Loucy (cell line): ENCODE measurements around the gene ITCH.

ENCODE experiments used
- H2AFZ ChIP-seq: fragments of 200-600 bp; sonication (generic); 2 replicates; pipeline ENCODE4 v1.6.0; 2016; ENCODE audit warnings: antibody characterized with exemption, mild to moderate bottlenecking, low read length, moderate library complexity
- H3F3A ChIP-seq: fragments of 200-600 bp; 2 replicates; pipeline ENCODE4 v1.6.0; 2016; ENCODE audit warnings: antibody characterized with exemption, low read depth, mild to moderate bottlenecking
- H3K27me3 ChIP-seq: fragments of 200-600 bp; sonication (generic); 2 replicates; pipeline ENCODE4 v1.6.1; 2014; ENCODE audit warnings: low read length, mild to moderate bottlenecking; ENCODE audit not compliant: insufficient read depth, poor library complexity, severe bottlenecking
- H3K36me3 ChIP-seq: fragments of 200-600 bp; sonication (generic); 2 replicates; pipeline ENCODE4 v1.6.1; 2016; ENCODE audit warnings: low read length; ENCODE audit not compliant: insufficient read depth
- H3K4me1 ChIP-seq: fragments of 200-600 bp; sonication (generic); 2 replicates; pipeline ENCODE4 v1.5.1; 2014; ENCODE audit warnings: low read length, mild to moderate bottlenecking; ENCODE audit not compliant: insufficient read depth, poor library complexity, severe bottlenecking
- H3K4me2 ChIP-seq: fragments of 200-600 bp; sonication (generic); 2 replicates; pipeline ENCODE4 v1.6.0; 2014; ENCODE audit warnings: antibody characterized with exemption, low read length, low read depth, mild to moderate bottlenecking; ENCODE audit not compliant: poor library complexity, severe bottlenecking
- H3K4me3 ChIP-seq: fragments of 200-600 bp; sonication (generic); 2 replicates; pipeline ENCODE4 v1.5.1; 2014; ENCODE audit warnings: low read length, mild to moderate bottlenecking, mixed read lengths; ENCODE audit not compliant: poor library complexity, severe bottlenecking
- H3K79me2 ChIP-seq: fragments of 200-600 bp; sonication (generic); 2 replicates; pipeline ENCODE4 v1.6.1; 2014; ENCODE audit warnings: low read length; ENCODE audit not compliant: insufficient read depth
- H3K9ac ChIP-seq: fragments of 200-600 bp; sonication (generic); 2 replicates; pipeline ENCODE4 v1.6.0; 2014; ENCODE audit warnings: mild to moderate bottlenecking, low read depth, low read length, moderate library complexity; ENCODE audit not compliant: poor library complexity, severe bottlenecking
- H3K9me2 ChIP-seq: fragments of 200-600 bp; sonication (generic); replicated peaks from 2 replicates; pipeline ENCODE4 v1.6.1; 2016; ENCODE audit warnings: low read depth, low read length, mixed read lengths
- H3K9me3 ChIP-seq: fragments of 200-600 bp; sonication (generic); 2 replicates; pipeline ENCODE4 v1.6.1; 2014; ENCODE audit warnings: mild to moderate bottlenecking, antibody characterized with exemption, low read length, low read depth; ENCODE audit not compliant: insufficient read depth
- H4K20me1 ChIP-seq: fragments of 200-600 bp; sonication (generic); 2 replicates; pipeline ENCODE4 v1.6.0; 2014; ENCODE audit warnings: antibody characterized with exemption, low read length, mild to moderate bottlenecking; ENCODE audit not compliant: insufficient read depth, poor library complexity, severe bottlenecking
- CTCF ChIP-seq: fragments of 200-600 bp; sonication (generic); conservative IDR thresholded peaks from 2 replicates; pipeline ENCODE4 v1.5.1; 2014; ENCODE audit warnings: mild to moderate bottlenecking, antibody characterized with exemption, low read length
- EZH2phosphoT487 ChIP-seq: fragments of 200-600 bp; IDR thresholded peaks from 2 replicates; pipeline ENCODE4 v1.6.1; 2018; ENCODE audit warnings: antibody characterized with exemption, mild to moderate bottlenecking, moderate library complexity, borderline replicate concordance

The ITCH gene

DNA sequence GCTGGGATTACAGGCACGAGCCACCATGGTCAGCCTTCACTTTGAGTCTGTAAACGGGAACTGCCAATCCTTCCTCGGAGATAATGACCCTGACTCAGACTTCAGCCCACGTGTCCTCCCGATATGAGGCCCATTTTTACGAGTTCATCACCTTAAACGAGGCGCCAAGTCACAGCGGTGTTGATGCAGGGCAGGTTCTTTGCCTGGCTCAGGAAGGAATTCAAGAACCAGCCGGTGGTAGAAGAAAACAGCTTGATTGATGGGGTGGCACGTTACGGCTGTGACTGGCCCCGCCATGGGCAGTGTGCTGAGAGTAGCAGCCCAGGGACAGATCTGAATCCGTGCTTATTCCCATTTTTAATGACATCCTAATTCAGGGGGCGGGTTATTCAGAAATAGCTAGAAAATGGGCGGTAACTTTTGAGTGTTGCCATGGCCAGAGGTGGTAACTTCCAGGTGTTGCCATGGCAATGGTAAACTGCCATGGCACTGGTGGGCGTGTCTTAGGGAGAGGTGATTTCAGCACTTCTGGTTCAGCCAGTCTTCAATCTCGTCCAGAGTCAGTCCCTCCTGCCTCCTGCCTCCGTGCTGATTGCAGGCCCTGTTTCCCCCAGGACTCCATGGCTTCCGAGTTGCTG is 186.3 kb downstream of the ITCH start:
- Histone ChIP-seq H3K79me2 (no peaks in the 10 kb centered on the region), H3K36me3 (no peaks in the 10 kb centered on the region), H3K4me3 (no peak overlapping the region), H4K20me1 (no peaks in the 10 kb centered on the region), H2AFZ (no peak overlapping the region), H3K9me2 (no peaks in the 10 kb centered on the region), H3K9me3 (no peaks in the 10 kb centered on the region), H3K4me2 (no peak overlapping the region), H3F3A (no peaks in the 10 kb centered on the region), H3K27me3 (no peaks in the 10 kb centered on the region), H3K9ac (no peak overlapping the region), H3K4me1 (no peaks in the 10 kb centered on the region)
- TF ChIP-seq CTCF (no peak), EZH2phosphoT487 (no peak)

DNA sequence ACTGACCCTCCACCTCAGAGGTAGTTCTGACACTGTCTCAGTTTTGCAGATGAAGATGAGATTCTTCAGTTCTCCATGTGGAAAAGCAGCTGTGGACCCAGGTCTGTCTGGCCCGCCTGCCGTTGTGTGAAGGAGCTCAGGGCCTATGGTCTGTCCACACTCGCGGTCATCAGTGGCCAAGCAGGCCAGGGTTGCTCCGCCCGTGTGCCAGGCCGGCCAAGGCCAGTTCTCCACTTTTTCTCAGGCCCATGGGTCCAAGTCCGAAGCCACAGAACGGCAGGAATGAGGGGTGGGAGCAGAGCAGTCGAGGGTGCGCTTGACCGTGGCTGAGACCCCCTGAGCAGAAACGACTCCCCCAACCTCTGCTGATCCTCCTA is 186.8 kb downstream of the ITCH start:
- no peak overlapping the region for H3K9ac ChIP-seq
- no peaks in the 10 kb centered on the region for H4K20me1 ChIP-seq
- no peaks in the 10 kb centered on the region for H3F3A ChIP-seq
- H3K9me3 ChIP-seq: no peaks in the 10 kb centered on the region
- no peak overlapping the region for H3K4me3 ChIP-seq
- H2AFZ ChIP-seq: no peak overlapping the region
- TF ChIP-seq CTCF (no peak), EZH2phosphoT487 (no peak)
- no peaks in the 10 kb centered on the region for H3K27me3 ChIP-seq
- H3K36me3 ChIP-seq: no peaks in the 10 kb centered on the region
- no peak overlapping the region for H3K4me2 ChIP-seq
- H3K9me2 ChIP-seq: no peaks in the 10 kb centered on the region
- no peaks in the 10 kb centered on the region for H3K4me1 ChIP-seq
- H3K79me2 ChIP-seq: no peaks in the 10 kb centered on the region

DNA sequence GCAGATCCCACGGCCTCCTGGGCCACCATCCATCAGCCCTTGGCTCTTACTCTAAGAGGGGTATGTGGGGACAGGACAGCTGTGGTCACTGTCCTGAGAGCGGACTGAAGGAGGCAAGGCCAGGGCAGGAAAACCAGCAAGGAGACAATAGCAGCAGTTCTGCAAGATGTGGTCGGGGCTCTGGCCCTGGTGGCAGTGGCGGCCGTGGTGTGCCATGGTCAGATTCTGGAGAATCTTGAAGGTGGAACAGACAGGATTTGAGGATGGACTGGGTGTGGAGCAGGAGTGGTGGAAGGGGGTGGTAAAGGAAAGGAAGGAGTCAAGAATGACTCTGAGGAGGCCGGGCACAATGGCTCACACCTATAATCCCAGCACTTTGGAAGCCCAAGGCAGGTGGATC is 189.5 kb downstream of the ITCH start:
- no peaks in the 10 kb centered on the region for H3K9me2 ChIP-seq
- no peak overlapping the region for H2AFZ ChIP-seq
- no peaks in the 10 kb centered on the region for H3K79me2 ChIP-seq
- TF ChIP-seq CTCF: no peak
- no peak for TF ChIP-seq EZH2phosphoT487
- H4K20me1 ChIP-seq: no peaks in the 10 kb centered on the region
- no peaks in the 10 kb centered on the region for H3K36me3 ChIP-seq
- H3K27me3 ChIP-seq: no peaks in the 10 kb centered on the region
- H3F3A ChIP-seq: no peaks in the 10 kb centered on the region
- H3K4me1 ChIP-seq: no peaks in the 10 kb centered on the region
- no peak overlapping the region for H3K9ac ChIP-seq
- H3K4me3 ChIP-seq: no peak overlapping the region
- H3K4me2 ChIP-seq: no peak overlapping the region
- no peaks in the 10 kb centered on the region for H3K9me3 ChIP-seq
